Measurements from ENCODE around the gene SHB. TPM values are rescaled to one million over a fixed set of nuclear protein-coding genes. Genes with fewer than 3 reads are reported as not detected.

The SHB gene
- total RNA-seq, 1 donor from 2014 or later: 0.61 TPM

DNA sequence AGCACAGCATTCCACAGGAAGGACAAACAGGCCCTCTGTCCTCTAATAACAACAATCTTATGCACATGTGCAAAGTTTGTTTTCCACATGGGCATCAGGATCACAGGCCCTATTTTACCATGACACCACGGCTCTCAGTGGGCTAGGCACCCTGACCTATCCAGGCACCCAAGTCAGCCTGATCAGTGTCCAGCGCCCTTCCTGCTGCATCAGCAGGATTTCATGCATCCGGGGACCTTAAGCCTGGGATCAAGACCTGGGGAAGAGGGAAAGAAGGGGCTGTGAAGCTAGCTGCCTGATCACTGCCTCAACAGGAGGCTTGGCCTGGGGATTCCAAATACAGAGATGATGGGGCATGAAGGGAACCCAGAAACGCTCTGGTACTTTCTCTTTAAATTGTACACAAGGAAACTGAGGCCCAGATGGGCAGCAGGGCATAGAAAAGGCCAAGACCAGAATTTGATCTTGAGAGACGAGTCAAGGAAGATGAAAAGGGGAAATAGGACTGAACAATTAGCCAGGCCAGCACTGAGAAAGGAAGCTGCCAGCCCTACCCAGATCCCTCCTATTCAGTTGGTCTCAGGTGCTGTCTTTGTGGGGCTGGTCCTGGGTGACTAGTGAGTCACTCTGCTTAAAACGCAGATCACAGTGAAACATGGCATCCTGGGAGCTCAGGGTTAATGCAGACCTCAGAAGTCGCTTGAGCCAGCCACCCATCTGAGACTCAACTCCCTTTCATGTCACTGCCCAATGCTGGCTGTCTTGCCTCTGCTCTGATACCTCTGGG, 57.9 kb downstream of the SHB start:
- intact Hi-C loops (cut with micrococcal nuclease): loop anchor here (5.0 kb wide), 1 partner anchor 56 kb away; the partner anchor contains the start of gene SHB

DNA sequence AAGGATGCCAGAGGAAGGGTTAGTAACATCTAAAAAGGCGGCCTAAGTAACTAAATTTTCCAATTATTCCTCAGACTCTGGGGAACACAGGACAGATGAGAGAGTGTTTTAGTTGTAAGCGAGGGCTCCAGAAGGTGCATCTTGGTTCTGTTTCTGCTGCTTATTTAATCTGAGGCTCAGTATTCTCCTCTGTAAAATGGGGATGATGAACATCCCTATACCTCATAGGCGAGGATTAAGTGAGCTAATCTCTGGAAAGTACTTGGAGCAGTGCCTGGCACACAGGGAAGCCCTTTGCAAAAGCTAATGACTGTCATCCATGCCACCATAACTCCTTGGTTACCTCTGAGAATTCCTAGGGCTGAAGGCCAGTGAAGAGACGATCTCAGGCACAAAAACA, 59.0 kb downstream of the SHB start:
- intact Hi-C loops (cut with micrococcal nuclease): loop anchor here (5.0 kb wide), 1 partner anchor 57 kb away; the partner anchor contains the start of gene SHB

- intact Hi-C loops (cut with micrococcal nuclease): no loop called here
These were observed 60.0 kb downstream of the SHB start for GRCh38 chr9:38009035-38009501.

- intact Hi-C loops (cut with micrococcal nuclease): no loop called here
These were observed 60.6 kb downstream of the SHB start for GRCh38 chr9:38008168-38009034.

GRCh38 chr9:38007016-38007415, 62.0 kb downstream of the SHB start:
- intact Hi-C loops (cut with micrococcal nuclease): no loop called here

DNA sequence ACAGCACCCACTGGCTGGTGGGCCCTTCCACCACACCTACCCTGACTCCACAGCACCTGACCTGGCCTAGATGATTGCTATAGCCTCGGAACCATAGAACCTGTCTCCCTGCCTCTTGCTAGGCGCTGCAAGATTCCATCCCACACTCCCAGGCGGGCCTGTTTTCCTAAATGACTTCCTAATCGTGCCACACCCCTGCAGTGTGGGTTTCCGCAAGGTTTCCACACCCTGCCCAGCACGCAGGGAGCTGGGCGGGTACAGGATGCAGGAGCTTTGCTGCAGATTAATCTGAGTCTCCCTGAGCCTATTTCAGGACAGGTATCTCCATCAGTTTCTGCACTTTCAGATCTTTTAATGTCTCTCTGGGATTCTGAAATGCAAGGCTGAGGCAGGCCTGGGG, 62.9 kb downstream of the SHB start:
- intact Hi-C loops (cut with micrococcal nuclease): no loop called here

DNA sequence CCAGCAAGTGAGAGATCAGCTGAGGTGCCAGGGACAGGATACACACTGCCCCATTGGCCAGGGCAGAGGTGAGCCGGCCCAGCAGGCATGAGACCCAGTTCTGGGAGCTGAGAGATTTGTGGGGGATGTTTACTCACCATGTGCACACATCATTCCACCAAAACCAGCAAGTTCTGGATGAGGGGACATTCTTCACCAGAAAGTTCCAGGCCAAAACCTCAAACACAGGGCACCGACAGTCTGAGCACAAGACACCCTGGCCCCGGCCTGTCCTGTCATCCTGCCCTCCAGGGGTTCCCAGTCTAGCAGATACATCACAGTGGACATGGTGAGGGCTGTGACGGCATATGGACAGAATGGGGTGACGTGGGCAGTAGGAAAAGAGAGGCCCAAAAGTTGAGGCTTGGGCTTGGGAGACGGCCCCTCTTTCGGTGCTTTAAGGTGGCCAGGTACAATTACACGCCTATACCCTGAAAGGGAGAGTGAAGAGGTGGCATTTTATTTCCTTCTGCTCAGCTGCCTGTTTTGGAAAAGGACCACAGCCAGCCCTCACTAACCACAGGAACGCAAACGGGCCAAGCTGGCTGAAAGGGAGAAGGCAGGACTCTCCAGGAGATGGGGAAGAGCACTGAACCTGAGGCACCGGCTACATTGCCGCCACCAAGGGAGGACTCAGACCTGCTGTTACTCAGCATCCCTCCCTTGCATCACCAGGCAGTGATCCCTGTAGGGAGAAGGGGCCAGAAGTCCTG, 64.0 kb downstream of the SHB start:
- intact Hi-C loops (cut with micrococcal nuclease): no loop called here

GRCh38 chr9:38003946-38004808, 64.8 kb downstream of the SHB start:
- intact Hi-C loops (cut with micrococcal nuclease): no loop called here

GRCh38 chr9:38003230-38003629, 65.8 kb downstream of the SHB start:
- intact Hi-C loops (cut with micrococcal nuclease): no loop called here

- intact Hi-C loops (cut with micrococcal nuclease): no loop called here
These were observed 67.6 kb downstream of the SHB start for GRCh38 chr9:38001430-38001829.

DNA sequence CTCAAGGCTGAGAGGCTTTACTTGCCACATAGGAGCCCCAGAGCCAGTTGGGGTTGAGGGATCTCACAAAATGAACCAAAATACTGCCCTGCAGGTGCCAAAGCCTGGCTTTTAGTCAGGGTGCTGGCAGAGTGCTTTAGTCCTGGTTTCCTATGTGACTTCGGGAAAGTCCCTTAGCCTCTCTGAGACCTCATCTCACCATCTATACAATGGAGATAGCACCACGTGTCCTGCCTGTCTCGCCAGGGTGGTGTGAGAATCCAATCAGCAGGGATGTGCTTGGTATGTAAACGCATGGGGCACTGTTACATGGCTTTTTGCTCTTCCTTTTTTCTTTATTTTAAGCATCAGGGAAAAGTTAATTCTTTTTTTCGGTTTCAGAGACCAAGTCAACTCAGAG, 68.3 kb downstream of the SHB start:
- intact Hi-C loops (cut with micrococcal nuclease): no loop called here

DNA sequence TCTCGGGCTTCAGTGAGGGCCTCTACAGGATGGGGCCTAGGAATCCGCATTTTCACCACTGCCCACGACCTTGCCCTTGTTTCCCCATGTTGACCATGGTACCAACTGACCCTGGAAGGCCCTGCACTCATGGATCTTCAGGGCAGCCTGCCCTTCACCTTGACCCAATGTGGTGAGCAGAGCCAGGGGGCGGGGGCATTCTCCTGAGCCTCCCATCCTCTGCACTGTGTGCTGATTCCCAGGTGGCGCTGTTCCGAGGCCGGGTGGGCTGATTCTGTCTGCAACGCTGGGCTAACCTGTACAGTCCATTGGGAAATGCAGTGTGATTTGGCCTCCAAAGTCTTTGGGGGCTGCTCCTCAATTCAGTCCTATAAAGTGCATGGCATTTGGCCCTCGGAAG, 68.7 kb downstream of the SHB start:
- intact Hi-C loops (cut with micrococcal nuclease): no loop called here

GRCh38 chr9:37999588-38000189, 69.3 kb downstream of the SHB start:
- intact Hi-C loops (cut with micrococcal nuclease): no loop called here

DNA sequence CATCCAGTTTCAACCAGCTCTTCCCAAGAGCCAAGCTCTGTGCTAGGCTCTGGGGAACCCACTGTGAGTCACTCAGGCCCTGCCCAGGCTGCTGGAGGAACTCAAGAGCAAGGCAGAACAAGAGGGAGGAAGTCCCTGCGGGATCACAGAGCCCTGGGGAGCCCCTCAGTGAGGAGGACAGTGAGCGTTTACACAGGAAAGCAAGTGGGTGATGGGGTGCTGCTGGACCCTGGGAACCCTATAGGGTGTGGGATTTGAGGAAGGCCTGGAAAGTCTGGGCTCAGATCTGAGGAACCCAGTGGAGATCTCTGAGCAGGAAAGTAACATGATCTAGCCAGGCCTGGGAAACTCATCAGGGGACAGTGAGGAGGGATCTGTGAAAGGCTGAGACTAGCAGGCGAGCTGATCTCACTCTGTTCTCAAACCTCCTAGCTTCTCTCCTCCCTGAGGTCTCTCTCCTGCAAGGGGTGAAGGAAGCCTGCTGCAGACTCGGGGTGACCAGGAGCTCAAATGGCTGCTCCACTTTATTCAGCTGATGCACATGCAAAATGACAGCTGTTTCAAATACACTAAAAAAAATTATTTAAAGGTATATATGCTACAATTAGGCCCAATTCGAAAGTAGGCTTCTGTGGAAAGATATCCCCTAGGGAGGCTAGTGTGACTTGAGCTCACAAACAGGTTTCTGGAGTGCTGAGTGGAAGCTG, 70.0 kb downstream of the SHB start:
- intact Hi-C loops (cut with micrococcal nuclease): no loop called here

DNA sequence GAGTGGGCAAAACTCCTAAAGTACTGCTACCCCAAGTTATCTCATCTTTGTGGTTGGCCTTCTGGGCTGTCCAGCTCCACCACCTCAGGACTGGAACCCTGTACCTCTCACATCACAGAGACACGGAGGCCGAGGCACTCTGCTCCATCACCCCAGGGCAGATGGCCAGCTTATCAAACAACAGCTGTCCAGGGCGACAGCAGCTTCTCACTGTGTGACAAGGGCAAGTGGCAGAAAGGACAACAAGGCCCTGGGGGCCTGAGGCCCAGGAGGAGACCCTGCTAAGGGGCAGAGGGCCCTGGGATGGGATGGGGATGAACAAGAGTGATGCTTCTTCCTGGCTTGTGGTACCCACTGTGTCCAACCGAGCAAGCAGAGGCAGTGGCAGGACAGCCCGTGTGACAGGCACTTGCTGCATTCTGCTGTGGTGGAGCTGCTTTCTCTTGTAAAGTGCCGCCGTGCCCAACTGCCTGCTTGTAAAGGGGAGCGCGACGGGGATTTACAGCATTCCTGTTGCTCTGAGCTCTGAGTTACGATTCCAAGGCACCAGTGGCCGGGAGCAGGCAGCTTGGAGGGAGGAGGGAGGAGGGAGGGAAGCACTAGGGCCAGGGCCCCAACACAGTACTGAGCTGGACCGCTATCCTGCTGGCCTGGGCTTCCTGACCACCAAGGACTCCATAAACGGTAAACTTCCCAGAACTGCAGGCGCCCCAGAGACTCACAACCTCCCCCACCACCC, 71.2 kb downstream of the SHB start:
- intact Hi-C loops (cut with micrococcal nuclease): no loop called here

DNA sequence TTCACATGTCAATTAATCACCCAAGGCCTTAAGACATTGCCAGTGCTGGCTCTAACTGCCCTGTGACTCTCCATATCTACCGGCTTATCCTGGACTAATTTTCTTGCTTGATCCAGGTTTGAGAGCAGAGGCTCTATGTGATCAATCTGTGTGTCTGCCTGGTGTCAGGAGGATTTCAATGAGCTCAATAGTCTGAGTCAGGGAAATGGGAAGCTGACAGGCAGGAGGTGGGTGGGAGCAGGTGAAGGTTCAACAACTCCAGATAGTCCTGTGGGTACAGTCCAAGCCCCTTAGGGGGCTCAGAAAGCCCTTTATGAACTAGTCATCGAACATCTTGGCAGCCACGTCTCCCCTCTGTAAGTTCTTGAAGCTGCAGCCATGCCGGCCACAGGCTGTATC, 72.2 kb downstream of the SHB start:
- intact Hi-C loops (cut with micrococcal nuclease): loop anchor here (1.0 kb wide), 1 partner anchor 27 kb away; no protein-coding TSS in a partner anchor

- intact Hi-C loops (cut with micrococcal nuclease): loop anchor here (1.0 kb wide), 1 partner anchor 28 kb away; no protein-coding TSS in a partner anchor
These were observed 72.8 kb downstream of the SHB start for GRCh38 chr9:37995961-37996818.

DNA sequence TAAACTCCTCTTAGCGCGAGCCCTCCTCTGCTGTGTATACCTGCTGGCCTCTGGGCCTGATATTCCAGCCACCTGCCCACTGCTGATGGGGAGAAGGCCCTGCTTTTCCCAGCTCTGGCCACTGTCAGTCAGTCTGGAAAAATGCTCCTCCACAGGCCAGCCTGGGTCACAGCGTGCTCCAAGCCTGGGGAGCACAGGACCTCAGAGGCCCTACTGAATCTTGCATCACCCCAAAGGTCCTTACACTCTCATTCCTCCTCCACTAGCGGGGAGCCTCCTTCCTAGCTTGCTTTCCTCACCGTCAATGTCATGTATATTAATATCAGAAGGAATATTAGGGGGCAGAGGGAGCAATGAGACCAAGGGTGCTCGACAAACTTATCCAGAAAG, 73.7 kb downstream of the SHB start:
- intact Hi-C loops (cut with micrococcal nuclease): no loop called here
